MCF 10A (cell line): ENCODE results near the gene TUBB6. TPM values are rescaled to one million over a fixed set of nuclear protein-coding genes. Genes with fewer than 3 reads are reported as not detected.

Source experiments
- BruUV-seq: library from RNA; stranded (reverse); fragments of 400-500 nt; replicated peaks from 2 replicates; lab custom pipeline; 2021; lab: Mats Ljungman, UMichigan
- CTCF ChIA-PET: fragments of 300-600 bp; sonication (Branson Sonifier 250); formaldehyde crosslinking; extraction: SDS; loops from one replicate; lab custom pipeline; 2021; ENCODE audit warnings: antibody characterized with exemption, inconsistent platforms; lab: Yijun Ruan, JAX
- POLR2A ChIA-PET: fragments of 300-600, 350-650 bp; sonication (Branson Sonifier 250); formaldehyde crosslinking; extraction: SDS; loops from one replicate; lab custom pipeline; 2020; ENCODE audit warnings: antibody characterized with exemption, inconsistent platforms; lab: Yijun Ruan, JAX
- DNase-seq: peaks from one replicate; pipeline ENCODE4 v3.0.0-alpha.2; 2018; ENCODE audit not compliant: unreplicated experiment
- H3K27ac Mint-ChIP-seq: one replicate; pipeline ENCODE4 v1.8.0; 2022; ENCODE audit warnings: mild to moderate bottlenecking, low read depth, mixed read lengths; ENCODE audit not compliant: unreplicated experiment
- H3K27me3 Mint-ChIP-seq: one replicate; pipeline ENCODE4 v1.8.0; 2022; ENCODE audit warnings: mixed read lengths; ENCODE audit not compliant: insufficient read depth, unreplicated experiment
- H3K36me3 Mint-ChIP-seq: one replicate; pipeline ENCODE4 v1.8.0; 2022; ENCODE audit warnings: mild to moderate bottlenecking, moderate library complexity, mixed read lengths; ENCODE audit not compliant: insufficient read depth, unreplicated experiment
- H3K4me1 Mint-ChIP-seq: one replicate; pipeline ENCODE4 v1.8.0; 2022; ENCODE audit warnings: mixed read lengths; ENCODE audit not compliant: insufficient read depth, unreplicated experiment
- H3K4me3 Mint-ChIP-seq: one replicate; pipeline ENCODE4 v1.8.0; 2022; ENCODE audit warnings: mild to moderate bottlenecking, moderate library complexity, mixed read lengths; ENCODE audit not compliant: unreplicated experiment
- H3K9me3 Mint-ChIP-seq: one replicate; pipeline ENCODE4 v1.8.0; 2022; ENCODE audit warnings: mixed read lengths; ENCODE audit not compliant: unreplicated experiment
- CTCF ChIP-seq: fragments of 200-600 bp; IDR thresholded peaks from one replicate; pipeline ENCODE4 v1.8.0; 2022; ENCODE audit warnings: antibody characterized with exemption, mild to moderate bottlenecking; ENCODE audit not compliant: unreplicated experiment
- intact Hi-C: fragments of 100-400 bp; cut with micrococcal nuclease; formaldehyde crosslinking; loops from 2 replicates; pipeline ENCODE4 v1.14.1; 2022
- total RNA-seq: library from RNA; stranded (reverse); gene quantifications from 2 replicates; pipeline ENCODE4 v1.2.3, GENCODE V29; 2022

TUBB6 gene
- total RNA-seq, 1 experiment from 2014 or later: 167 TPM

- no peaks in the 10 kb centered on the region for H3K27me3 Mint-ChIP-seq
- CTCF ChIA-PET: interaction anchor here (0.6 to 2.3 kb wide), 21 partner anchors 9 to 255 kb away, joined by 3 to 21 read pairs (median 4); no protein-coding TSS in a partner anchor
- TF ChIP-seq CTCF: peak; percentile 90
- BruUV-seq: no TSS peak
- H3K9me3 Mint-ChIP-seq: no peaks in the 10 kb centered on the region
- H3K4me1 Mint-ChIP-seq: no peaks in the 10 kb centered on the region
- H3K4me3 Mint-ChIP-seq: no peak overlapping the region
- peak; percentile 86 for DNase-seq
- peak overlapping the region; percentile 35 for H3K27ac Mint-ChIP-seq
- peaks cover 82% of the 10 kb centered on the region for H3K36me3 Mint-ChIP-seq
- POLR2A ChIA-PET: interaction anchor here (1.0 to 2.3 kb wide), 5 partner anchors 8 to 50 kb away, joined by 4 to 9 read pairs (median 5); partner anchors contain the start of gene AFG3L2
- intact Hi-C loops: no loop called here
Measured at GRCh38 chr18:12327510-12328178, 19.6 kb downstream of the TUBB6 start.

DNA sequence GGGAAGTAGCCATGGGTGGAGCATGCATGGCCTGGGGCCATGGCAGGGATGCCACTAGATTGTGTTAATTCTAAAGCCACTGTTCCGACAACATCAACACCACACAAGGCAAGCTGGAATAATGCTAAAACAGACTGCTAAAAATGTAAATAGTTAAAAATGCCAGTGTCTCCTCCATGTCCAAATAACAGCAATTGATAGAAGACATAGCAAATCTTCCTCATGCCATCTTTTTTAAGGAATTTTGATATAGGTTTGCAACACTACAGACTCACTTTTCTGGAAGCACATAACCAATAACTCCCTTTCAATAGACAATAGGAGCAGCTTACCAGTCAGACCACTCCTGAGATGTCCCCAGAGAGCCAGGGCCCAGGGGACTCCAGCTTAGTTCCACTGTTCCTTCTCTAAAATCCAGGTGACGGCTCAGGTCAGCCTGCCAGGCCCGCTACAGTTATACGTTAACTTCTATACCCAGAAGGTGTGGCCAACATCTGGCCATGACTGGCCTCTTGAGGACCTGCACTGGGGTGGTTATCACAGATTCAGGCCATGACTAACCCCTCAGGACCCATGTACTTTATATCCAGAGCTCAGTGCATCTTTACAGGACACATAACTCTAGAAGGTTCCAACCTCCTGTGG lies 20.3 kb downstream of the TUBB6 start:
- Mint-ChIP-seq H3K36me3 (peaks cover 81% of the 10 kb centered on the region), H3K27me3 (no peaks in the 10 kb centered on the region), H3K4me3 (no peak overlapping the region), H3K27ac (peak overlapping the region; percentile 35), H3K9me3 (no peaks in the 10 kb centered on the region), H3K4me1 (no peaks in the 10 kb centered on the region)
- no peak for TF ChIP-seq CTCF
- no peak for DNase-seq
- TSS peak; percentile 1 for BruUV-seq
- POLR2A ChIA-PET: interaction anchor here (0.6 to 2.3 kb wide), 8 partner anchors 9 to 63 kb away, joined by 3 to 9 read pairs (median 4); partner anchors contain the start of gene AFG3L2
- intact Hi-C loops: no loop called here
- CTCF ChIA-PET: interaction anchor here (0.6 to 2.3 kb wide), 16 partner anchors 8 to 256 kb away, joined by 3 to 21 read pairs (median 5); no protein-coding TSS in a partner anchor

DNA sequence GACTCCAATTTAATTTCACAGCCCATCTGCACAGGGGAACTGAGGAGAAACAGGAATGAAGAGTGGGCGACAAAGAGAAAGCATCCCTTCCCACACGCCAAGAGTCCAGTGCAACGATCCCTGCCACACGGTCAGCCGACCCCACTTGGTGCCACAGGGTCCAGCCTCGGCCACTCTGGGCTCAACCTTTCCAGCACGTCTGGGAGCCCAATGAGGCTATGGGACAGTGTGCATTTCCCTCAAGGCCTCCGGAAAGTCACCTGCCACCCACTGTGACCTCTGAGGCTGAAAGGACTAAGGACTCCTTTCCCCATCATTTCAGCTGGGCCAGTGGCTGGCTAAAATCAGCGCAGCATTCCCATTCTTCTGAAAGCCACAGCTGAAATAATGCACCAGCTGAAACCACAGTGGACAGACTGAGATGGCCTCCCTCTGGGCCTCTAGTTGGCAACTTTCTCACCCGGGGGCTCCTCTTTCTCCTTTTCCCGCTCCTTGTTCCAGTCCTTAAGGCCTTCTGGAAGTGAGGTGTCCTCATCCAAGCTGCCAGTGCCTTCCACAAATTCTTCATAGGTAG lies 21.2 kb downstream of the TUBB6 start:
- DNase-seq: no peak
- intact Hi-C loops: no loop called here
- no peaks in the 10 kb centered on the region for H3K4me1 Mint-ChIP-seq
- peaks cover 81% of the 10 kb centered on the region for H3K36me3 Mint-ChIP-seq
- no peak overlapping the region for H3K27ac Mint-ChIP-seq
- POLR2A ChIA-PET: interaction anchor here (0.6 to 2.3 kb wide), 8 partner anchors 10 to 64 kb away, joined by 3 to 9 read pairs (median 4); partner anchors contain the start of gene AFG3L2
- BruUV-seq: TSS peak; percentile 85
- no peak overlapping the region for H3K4me3 Mint-ChIP-seq
- no peak for TF ChIP-seq CTCF
- CTCF ChIA-PET: interaction anchor here (1.2 to 2.3 kb wide), 3 partner anchors 17 to 62 kb away, joined by 4 to 21 read pairs (median 7); no protein-coding TSS in a partner anchor
- no peaks in the 10 kb centered on the region for H3K9me3 Mint-ChIP-seq
- H3K27me3 Mint-ChIP-seq: no peaks in the 10 kb centered on the region

GRCh38 chr18:12330766-12331165 lies 22.7 kb downstream of the TUBB6 start:
- no peak for DNase-seq
- TF ChIP-seq CTCF: no peak
- POLR2A ChIA-PET: interaction anchor here (0.7 to 2.0 kb wide), 3 partner anchors 10 to 15 kb away, joined by 3 to 4 read pairs (median 3); no protein-coding TSS in a partner anchor
- CTCF ChIA-PET: interaction anchor here (0.8 to 1.3 kb wide), 2 partner anchors 9 to 42 kb away, joined by 4 to 7 read pairs; no protein-coding TSS in a partner anchor
- H3K36me3 Mint-ChIP-seq: peaks cover 81% of the 10 kb centered on the region
- H3K9me3 Mint-ChIP-seq: no peaks in the 10 kb centered on the region
- no TSS peak for BruUV-seq
- intact Hi-C loops: no loop called here
- no peak overlapping the region for H3K4me3 Mint-ChIP-seq
- no peaks in the 10 kb centered on the region for H3K27me3 Mint-ChIP-seq
- H3K27ac Mint-ChIP-seq: no peak overlapping the region
- H3K4me1 Mint-ChIP-seq: peaks cover 4% of the 10 kb centered on the region
